ENCODE data around the gene DSP. TPM values are rescaled to one million over a fixed set of nuclear protein-coding genes. Genes with fewer than 3 reads are reported as not detected.

Gene DSP
- total and polyA plus RNA-seq, 2 donors from 2014 or later: 14.7 to 96.2 TPM

GRCh38 chr6:7569082-7569481 lies 27.6 kb downstream of the DSP start:
- Histone ChIP-seq H3K36me3 (ENCODE audit: control insufficient read depth in 2 of 3, insufficient read depth in 3 of 3, low read length in 3 of 3) (peaks cover 6 to 78% (median 44%) of the 10 kb centered on the region in 3 donors), H3K9ac (ENCODE audit: low read length in 3 of 3) (no peak overlapping the region), H3K4me3 (ENCODE audit: low read length in 3 of 3) (no peak overlapping the region), H3K27me3 (ENCODE audit: control insufficient read depth, insufficient read depth, low read length) (no peaks in the 10 kb centered on the region), H3K9me3 (ENCODE audit: control insufficient read depth in 2 of 3, insufficient read depth in 1 of 3, low read length in 3 of 3) (no peaks in the 10 kb centered on the region), H3K27ac (ENCODE audit: low read depth in 2 of 2, low read length in 2 of 2) (no peak overlapping the region), H3K4me1 (ENCODE audit: control insufficient read depth in 2 of 3, insufficient read depth in 2 of 3, low read depth in 1 of 3, low read length in 3 of 3) (no peaks in the 10 kb centered on the region)
- FAIRE-seq (no peak), DNase-seq (no peak)
- intact Hi-C loops (cut with DNase I): no loop called here
- TF ChIP-seq CTCF (IDR thresholded peaks at IDR 0.05; ENCODE audit: borderline replicate concordance, extremely low read depth, insufficient read depth): no peak

- Histone ChIP-seq H3K9ac (ENCODE audit: low read length in 3 of 3) (no peak overlapping the region), H3K36me3 (ENCODE audit: control insufficient read depth in 2 of 3, insufficient read depth in 3 of 3, low read length in 3 of 3) (peaks cover 3 to 62% (median 38%) of the 10 kb centered on the region in 3 donors), H3K4me1 (ENCODE audit: control insufficient read depth in 2 of 3, insufficient read depth in 2 of 3, low read depth in 1 of 3, low read length in 3 of 3) (no peaks in the 10 kb centered on the region), H3K9me3 (ENCODE audit: control insufficient read depth in 2 of 3, insufficient read depth in 1 of 3, low read length in 3 of 3) (no peaks in the 10 kb centered on the region), H3K4me3 (ENCODE audit: low read length in 3 of 3) (no peak overlapping the region), H3K27me3 (ENCODE audit: control insufficient read depth, insufficient read depth, low read length) (no peaks in the 10 kb centered on the region), H3K27ac (ENCODE audit: low read depth in 2 of 2, low read length in 2 of 2) (no peak overlapping the region)
- FAIRE-seq (no peak), DNase-seq (no peak)
- intact Hi-C loops (cut with DNase I): no loop called here
- no peak for TF ChIP-seq CTCF (IDR thresholded peaks at IDR 0.05; ENCODE audit: borderline replicate concordance, extremely low read depth, insufficient read depth)
Observed at GRCh38 chr6:7572213-7572943, 30.9 kb downstream of the DSP start.

- no peak for FAIRE-seq
- DNase-seq: peak in 1 of 5 donors; percentile 23
- Histone ChIP-seq H3K4me1 (ENCODE audit: control insufficient read depth in 2 of 3, insufficient read depth in 2 of 3, low read depth in 1 of 3, low read length in 3 of 3) (no peaks in the 10 kb centered on the region), H3K9ac (ENCODE audit: low read length in 3 of 3) (no peak overlapping the region), H3K36me3 (ENCODE audit: control insufficient read depth in 2 of 3, insufficient read depth in 3 of 3, low read length in 3 of 3) (peaks cover 0 to 48% (median 26%) of the 10 kb centered on the region in 3 donors), H3K27ac (ENCODE audit: low read depth in 2 of 2, low read length in 2 of 2) (no peak overlapping the region), H3K4me3 (ENCODE audit: low read length in 3 of 3) (no peak overlapping the region), H3K27me3 (ENCODE audit: control insufficient read depth, insufficient read depth, low read length) (no peaks in the 10 kb centered on the region), H3K9me3 (ENCODE audit: control insufficient read depth in 2 of 3, insufficient read depth in 1 of 3, low read length in 3 of 3) (no peaks in the 10 kb centered on the region)
- TF ChIP-seq CTCF (IDR thresholded peaks at IDR 0.05; ENCODE audit: borderline replicate concordance, extremely low read depth, insufficient read depth): no peak
- intact Hi-C loops (cut with DNase I): no loop called here
Observed at GRCh38 chr6:7574500-7574899, 33.0 kb downstream of the DSP start.
